ENCODE results near the gene LCP2.

The LCP2 gene

DNA sequence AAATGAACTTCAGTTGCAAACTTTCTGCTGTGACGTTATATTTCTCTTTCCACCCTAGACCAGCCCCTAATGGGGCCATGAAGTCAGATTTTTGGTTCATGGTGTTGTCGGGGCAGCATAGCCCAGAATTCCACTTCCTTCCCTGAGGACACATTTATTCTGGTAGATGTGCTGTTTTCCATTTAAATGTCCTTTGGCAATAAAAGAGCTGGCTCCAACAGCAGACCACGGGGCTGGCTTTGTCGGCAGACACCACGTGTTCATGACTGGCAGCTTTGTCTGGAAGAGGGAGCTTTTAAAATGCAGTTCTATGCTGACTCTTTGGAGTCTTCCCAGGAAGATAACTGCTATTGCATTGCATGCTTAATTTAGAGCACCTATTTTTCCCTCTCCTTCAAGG lies 17.6 kb upstream of the LCP2 start:
- DNase-seq (ENCODE audit: low read depth) = no peak

DNA sequence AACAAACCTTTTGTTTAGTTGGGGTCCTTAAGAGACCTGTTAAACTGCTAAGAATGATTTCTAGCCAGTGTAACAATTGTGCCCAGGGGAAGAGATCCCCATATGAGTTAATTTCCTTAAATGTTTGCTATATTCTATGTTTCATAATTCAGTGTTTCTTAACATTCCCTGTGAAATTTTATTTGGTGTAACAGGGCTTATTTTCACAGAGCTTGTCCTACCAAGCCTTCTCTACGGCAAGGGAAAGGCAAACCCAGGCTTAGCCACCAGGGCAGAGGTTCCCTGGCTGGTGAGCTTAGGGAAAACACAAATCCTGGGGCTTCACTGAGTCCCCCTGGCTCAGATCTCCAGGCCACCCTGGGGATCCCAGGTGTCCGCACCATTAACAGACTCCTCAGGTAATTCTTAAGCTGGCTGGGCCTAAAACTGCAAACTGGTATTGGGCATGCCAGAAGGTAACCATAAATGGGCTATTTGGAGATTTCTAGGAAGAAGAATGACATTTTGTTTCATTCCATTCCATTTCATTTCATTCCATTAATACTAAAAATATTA lies 17.0 kb upstream of the LCP2 start:
- no peak for DNase-seq (ENCODE audit: low read depth)

DNA sequence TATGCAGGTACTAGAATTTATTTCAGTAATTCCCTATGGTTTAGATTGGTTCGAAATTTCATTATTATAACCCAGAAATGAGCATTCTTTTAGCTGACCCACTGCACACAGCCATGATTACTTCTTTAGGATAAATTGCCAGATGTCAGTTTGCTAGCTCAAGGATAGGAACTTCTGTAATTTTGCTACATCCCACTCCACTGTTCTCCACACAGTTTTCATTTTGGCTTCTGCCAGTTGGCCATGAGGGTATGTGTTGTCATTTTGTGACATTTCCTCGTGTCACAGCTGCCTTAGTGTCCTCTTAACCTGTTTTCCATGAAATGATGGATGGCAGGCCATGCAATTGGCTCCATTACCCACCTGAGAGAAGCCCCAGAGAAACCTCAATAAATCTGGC lies 16.2 kb upstream of the LCP2 start:
- DNase-seq (ENCODE audit: low read depth) = no peak

DNA sequence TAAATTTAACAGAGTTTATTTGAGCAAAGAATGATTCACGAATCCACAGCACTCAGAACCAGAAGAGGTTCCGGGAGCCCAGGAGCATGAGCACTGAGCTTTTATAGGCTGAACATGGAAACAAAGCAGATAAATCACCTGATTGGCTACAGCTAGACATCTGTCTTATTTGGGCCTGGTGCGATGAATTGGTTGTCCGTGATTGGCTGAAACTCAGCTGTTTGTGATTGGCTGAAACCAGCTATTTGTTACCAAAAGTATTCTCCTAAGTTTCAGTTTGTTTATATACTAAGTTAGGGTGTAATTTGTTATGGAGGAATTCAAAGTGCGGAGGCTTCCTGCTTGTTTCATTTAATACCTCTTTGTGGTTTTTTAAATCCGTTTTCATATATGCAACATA lies 15.8 kb upstream of the LCP2 start:
- DNase-seq (ENCODE audit: low read depth) = no peak

DNA sequence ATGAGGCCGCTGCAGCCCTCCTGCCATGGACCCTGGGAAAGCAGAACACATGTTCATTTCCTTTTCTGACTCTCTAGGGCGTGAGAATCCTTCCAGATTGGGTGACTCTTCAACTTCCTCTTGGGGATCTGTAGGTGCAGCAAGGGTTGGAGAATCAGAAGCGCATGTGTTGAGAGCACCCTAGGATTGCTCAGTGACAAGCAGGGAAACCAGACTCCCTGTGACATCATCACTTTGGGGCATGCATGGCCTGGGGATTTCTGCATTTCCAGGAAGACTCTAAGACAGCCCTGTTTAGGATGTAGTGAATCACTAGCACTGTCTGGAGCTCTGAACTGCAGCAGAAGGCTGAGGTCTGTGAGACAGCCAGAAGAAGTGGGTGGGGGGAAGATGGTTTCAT lies 15.1 kb upstream of the LCP2 start:
- DNase-seq (ENCODE audit: low read depth) = no peak

DNA sequence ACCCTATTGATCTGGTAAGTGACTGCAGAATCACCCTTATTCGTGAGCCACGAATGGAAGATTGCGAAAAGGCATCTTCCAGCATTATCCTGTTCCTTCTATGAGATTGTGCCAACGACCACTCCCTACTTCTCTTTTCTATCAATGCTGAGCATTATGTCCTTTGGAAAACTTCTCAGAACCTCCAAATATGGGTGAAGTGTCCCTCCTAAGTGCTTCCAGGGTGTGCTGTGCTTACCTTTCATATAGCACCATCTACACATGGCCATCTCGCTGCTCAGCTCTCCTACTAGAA lies 14.7 kb upstream of the LCP2 start:
- DNase-seq (ENCODE audit: low read depth) = no peak

DNA sequence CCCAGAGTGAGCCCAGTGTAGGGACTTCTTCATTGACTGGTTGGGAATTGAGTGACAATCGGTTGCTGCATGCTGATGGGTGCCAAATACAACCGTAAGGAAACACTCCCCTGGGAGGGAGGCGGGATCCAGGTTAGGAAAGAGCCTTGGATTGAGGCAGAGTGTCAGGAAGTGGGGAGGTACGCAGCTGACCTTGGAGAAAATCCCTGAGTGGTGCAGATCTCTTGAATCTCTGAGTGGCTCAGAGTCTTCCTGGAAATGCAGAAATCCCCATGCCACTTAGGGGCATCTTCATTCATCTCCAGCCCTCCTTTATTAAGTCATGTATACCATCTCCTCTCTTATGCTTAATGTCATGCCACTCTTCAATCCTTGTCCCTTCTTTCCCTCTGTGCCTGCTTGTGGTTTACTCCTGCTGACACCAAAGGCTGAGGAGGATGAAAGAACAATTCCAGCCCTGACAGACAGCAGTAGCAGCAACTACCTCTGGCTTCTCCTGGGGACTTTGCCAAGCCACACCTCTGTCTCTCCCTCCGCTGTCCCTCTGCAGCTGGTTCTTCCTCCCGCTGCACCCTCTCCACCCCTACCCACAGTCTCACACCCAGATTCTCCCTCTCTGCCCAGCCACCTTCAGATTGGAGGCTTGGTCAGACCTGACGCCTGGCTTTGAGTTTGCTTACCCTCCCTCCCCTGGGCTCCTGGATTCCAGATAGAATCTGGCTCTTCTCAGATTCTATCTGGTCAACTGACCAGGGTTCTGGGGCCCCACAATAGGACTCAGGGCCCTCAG lies 14.1 kb upstream of the LCP2 start:
- no peak for DNase-seq (ENCODE audit: low read depth)

DNA sequence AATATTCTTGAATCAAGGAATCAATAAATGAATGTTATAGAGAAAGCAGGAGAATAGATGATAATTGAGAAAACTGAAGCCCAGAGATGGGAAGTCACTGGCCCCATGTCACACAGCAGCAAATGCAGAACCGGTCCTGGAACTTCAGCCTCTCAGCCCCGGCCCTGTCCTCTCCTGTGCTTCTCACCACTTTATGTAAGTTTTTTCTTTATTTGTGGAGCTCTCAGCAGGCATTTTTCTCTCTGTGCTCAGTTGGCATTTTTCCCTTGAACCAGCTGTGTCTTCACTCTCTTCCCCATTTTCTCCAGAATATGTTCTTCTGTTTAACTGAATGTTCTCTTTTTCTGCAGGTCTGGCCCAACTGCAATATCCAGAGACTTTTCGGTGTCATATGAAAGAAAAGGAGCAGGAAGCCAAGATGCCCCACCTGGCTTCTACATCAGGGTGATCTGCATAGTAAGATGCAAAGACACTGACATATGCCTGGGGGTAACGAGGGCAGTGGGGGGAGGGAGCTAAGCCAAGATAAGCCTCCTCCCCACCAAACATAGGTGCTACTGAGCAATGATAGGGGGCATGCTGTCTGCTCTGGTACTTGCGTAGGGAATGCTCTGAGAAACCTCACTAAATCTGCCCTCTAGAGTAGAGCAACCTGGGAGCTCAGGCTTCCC lies 12.8 kb upstream of the LCP2 start:
- DNase-seq (ENCODE audit: low read depth) = no peak

DNA sequence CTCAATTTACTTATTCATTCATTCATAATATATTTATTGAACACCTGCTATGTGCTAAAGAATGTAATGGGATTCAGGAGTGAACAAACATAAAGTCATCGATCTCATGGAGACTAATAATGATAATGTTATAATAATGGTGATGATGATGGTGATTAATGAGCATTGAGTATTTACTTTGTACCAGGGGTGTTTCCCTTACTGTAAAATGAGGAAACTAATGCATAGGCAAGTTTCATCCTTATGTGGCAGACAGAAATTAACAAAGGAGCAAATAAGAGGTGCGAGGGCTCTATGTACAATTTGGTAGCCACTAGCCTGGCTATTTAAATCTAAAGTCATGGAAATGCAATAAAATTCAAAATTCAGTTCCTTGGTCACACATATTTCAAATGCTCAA lies 11.1 kb upstream of the LCP2 start:
- no peak for DNase-seq (ENCODE audit: low read depth)

DNA sequence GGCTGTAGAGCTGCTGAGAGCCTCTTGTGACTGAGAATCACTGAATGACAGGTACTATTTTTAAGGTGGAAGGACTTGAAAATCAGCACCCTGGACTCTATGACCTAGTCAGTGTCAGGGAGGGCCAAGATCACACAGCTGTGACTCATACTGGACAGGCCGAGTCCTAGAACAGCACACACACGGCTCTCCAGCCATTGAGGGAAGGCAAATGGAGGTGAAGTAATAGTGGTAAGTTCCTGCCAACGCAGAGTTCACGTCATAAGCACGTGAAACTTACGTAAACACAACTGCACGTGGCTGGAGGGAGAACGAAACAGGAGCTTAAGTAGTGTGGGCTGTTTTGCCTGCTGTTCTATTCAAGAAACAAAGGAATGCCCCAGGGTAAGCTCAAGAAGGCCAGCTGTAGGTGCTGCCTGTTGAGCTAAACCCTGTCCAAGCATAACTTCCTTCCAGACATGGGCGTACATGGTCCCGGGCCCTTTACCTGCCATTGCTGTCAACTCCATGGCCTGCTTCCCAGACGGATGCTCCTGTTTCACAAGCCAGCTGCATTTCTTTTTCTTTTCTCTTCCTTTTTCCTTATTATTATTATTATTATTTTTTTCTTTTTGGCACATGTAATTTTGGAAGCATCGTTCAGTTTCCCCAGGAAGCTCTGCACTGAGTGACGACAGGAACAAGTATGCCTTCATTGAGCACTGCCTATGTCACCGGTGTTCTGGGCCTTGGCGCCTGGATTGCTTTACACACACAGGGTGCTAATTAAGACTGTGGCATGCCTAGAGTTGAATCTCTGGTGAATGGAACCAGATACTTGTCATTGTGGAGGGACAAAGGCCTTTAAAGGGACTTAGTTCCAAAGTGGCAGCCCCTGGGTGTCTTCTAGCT lies 10.2 kb upstream of the LCP2 start:
- no peak for DNase-seq (ENCODE audit: low read depth)

DNA sequence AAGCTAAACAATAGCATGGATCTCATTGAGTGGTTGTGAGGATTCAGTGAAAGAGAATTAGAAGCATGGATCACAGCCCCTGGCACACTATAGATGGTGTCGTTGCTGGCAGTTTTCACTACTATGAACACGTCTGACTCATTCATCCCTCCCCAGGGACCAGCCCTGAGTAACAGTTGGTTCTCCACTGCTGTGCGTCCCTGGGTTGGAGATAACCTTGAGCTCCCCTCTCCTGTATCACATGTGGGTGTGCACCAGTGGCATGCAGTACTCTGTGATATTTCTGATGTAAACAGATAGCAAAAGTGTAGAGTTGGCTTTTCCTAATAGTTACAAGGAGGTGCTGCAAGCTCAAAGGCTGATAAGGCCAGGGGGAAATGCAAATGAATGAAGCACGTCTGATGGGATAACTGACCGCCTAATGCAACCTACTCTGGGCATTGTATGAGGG lies 8.8 kb upstream of the LCP2 start:
- no peak for DNase-seq (ENCODE audit: low read depth)

DNA sequence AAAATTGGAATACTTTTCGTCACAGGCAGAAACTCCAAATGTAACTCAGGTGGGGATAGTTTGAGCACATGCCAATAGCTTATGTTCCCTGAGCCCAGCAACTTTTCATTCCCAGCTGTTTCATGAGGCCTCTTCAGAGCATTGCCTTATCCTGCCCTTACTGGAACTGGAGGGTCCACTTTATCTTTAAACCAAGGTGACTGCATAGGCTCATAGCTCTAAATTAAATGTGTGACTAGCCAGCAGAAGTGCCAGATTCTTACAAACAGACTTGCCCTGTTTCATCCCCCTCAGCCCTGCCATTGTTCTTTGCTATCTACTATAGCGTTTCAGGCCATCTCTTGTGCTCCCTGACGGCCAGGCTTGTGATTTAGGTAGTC lies 8.1 kb upstream of the LCP2 start:
- DNase-seq (ENCODE audit: low read depth) = no peak

DNA sequence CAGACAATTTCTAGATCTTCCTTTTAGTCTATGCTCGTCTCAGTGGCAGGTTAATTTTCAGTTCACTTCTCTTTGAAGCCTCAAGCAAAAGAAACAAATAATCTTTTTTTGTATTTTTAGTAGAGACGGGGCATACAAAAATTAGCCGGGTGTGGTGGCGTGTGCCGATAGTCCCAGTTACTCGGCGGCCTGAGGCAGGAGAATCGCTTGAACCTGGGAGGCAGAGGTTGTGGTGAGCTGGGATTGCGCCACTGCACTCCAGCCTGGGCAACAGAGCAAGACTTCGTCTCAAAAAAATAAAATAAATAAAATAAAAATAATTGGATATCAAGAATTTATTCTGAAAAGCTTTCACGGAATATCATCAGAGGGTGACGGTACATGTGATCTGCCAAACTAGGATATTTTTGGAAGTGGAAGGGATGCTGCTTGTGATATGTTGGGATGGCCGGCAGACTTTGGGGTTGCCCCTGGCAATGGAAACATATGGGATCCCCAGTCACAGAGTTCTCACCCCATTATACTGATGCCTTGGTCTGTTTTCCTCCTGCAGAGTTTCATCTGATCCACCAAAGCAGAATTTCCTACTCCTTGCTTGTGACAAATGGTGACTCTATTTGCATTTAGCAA lies 7.6 kb upstream of the LCP2 start:
- DNase-seq (ENCODE audit: low read depth) = no peak

DNA sequence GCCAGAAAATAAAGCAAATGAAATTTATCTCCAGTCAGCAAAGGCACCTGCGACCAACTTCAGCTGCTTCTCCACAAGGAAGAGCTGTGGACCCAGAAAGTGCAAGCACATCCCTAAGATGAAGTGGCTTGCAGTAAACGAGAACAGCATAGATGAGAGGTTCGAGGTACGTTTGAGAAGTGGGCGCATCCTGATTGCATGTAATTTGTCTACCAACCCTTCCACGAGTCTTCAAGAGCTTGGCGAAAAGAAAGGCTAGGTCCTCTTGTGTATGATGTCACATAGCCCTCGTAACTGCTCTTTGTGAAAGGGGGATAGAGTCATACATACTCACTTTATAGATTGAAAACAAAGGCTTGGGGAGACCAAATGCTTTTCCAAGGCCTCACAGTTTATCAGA lies 6.0 kb upstream of the LCP2 start:
- no peak for DNase-seq (ENCODE audit: low read depth)

DNA sequence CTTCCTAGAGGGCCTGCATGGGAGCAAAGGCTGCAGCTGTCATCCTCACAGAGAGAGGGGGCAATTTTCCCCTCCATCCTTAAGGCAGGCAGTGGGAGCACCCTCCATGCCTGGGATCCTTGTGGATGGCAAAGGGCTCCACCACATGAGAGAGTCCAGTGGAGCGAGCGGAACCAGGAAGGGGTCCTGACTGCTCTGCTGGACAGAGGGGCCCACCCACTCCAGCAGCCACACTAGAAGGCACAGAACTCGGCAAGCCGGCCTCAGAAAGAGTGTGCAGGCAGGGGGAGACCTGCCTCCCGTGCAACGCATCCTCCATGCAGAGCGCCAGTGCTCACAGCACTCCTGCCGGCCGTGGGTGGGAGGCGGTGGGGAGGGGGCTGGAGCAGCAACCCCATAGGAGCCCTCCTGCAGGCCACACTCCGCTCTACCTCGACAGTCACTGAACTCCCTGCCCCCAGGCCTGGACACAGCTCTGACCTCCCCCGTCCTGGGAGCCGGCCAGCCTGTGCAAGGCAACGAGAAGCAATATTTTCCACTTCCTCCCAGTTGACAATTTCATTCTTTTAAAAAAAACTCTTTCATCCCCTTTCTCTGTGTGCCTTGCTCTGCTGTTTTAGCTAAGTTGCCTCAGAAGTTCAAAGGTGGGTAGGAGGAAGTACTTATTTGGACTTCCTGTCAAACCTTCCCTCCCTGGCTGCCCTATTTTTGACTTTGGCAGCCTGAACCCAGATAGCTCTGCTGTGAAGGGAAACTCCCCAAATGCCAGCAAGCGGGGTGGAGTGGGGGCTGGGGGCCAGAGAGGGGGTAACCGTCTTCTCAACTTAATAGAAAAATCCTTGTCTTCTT lies 5.3 kb upstream of the LCP2 start:
- no peak for DNase-seq (ENCODE audit: low read depth)

DNA sequence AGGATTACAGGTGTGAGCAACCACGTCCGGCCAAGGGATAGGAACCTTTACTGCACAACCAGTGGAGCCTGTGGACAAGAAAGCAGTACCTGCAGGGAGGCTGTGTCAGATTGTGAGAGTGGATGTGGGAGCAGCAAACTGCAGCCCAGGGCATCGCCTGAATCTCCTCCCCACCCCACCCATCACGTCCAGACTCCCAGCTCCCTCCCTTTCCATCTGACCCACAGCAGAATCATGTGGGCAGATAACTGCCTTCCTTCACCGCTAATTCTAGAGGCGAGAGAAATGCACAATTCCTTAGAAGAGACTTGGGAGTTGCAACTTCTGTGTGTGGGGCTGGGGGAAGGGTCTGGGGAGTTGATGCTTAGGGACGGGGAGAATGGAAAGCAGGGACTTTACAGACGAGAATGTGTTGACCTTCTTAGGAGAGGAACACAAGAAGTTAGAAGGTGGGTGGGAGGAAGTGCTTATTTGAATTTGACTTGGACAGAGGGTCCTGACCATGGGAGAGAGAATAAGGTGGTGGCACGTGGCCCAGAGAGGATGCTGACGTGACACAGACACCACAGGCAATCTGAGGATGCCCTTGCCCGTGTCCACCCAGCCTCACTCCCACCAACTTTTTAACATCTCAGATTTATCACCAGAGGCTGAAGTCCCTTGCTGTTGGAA lies 4.5 kb upstream of the LCP2 start:
- DNase-seq (ENCODE audit: low read depth) = no peak

DNA sequence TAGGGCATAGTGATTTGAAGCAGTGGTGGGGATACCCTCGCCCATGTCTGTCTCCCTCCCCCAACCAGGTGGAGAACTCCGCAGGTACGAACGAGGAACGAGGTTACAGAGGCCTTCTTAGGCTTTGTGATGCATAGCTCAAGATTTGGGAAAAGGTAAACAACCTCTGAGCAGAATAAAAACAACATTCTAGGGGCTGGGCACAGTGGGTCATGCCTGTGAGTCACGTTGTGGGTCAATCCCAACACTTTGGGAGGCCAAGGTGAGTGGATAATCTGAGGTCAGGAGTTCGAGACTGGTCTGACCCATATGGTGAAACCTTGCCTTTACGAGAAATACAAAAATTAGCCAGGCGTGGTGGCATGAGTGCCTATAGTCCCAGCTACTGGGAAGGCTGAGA lies 3.6 kb upstream of the LCP2 start:
- no peak for DNase-seq (ENCODE audit: low read depth)

DNA sequence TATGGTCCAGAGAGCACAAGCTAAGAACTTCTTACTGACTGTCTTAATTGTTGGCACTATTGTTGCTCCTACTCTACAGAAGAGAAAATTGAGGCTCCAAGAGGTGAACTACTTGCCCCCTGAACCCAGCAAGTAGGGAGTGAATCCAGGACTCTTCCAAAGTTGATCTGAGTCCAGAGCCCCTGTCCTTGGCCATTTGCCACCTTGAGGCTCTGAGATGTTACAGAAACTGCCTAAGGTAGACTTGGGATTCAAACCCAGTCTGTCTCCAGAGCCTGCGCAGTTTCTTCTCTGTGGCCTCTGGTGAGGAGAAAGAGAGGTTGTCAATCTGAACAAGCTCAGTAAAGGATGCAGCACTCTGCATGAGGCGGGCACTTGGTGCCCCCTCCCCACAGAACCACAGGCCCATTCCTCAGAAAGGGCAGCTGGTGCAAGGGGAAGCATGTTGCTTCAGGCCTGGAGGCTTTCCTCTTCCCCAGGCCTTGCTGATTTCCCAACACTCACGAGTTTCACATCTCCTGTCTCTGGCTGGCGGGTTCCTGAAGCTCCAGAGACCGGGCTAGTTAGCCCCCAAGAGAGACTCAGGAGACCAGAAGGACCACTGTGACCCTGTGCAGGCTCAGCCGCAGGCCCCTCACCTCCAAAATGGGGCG lies 2.9 kb upstream of the LCP2 start:
- DNase-seq (ENCODE audit: low read depth) = no peak

DNA sequence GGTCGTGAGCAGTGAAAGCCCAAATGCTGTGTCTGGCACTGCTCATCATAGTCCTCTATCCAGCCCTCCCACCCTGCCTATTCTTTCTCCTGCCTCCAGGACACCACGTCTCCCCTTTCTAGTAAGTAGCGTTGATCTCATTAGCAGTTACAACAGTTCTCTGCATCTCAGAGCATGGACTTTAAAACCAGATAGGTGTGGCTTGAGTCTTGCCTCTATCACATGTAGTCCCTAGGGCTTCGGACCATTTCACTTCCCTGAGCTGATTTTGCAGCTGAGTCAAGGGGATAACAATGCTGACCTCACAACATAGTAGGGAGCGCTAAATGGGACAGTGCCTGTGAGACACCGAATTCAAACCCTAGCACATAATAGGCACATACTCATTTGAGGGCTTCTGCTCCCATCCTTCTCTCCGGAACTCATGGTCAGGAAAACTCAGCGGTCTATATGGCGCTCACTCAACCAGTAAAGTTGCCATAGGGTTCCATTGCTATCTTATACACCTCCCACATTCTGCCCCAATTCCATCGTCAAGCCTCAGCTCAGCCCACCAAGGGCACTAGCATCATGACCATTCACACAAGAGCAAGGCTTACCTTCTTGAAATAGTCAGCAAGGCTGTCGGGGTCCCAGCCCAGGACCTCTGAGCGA lies 515 bp downstream of the LCP2 start:
- no peak for DNase-seq (ENCODE audit: low read depth)

Data from stimulated activated CD8-positive, alpha-beta memory T cell treated with anti-CD3 and anti-CD28 coated beads, Interleukin-7, amount 100 ng/mL, for 24 hours (primary cell).